SW 1271 (cell line): ENCODE data around the gene WDR4.
"Not testable (repeated sequence)": the region's sequence is repeated elsewhere in the genome, so short reads cannot be mapped to it uniquely, and the experiment has no call there.

ENCODE experiments used
- DNase-seq, 2 experiments: peaks; one replicate each; lab custom pipeline; 2025; lab: John Stamatoyannopoulos, UW

The WDR4 gene, protein sequence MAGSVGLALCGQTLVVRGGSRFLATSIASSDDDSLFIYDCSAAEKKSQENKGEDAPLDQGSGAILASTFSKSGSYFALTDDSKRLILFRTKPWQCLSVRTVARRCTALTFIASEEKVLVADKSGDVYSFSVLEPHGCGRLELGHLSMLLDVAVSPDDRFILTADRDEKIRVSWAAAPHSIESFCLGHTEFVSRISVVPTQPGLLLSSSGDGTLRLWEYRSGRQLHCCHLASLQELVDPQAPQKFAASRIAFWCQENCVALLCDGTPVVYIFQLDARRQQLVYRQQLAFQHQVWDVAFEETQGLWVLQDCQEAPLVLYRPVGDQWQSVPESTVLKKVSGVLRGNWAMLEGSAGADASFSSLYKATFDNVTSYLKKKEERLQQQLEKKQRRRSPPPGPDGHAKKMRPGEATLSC

DNA sequence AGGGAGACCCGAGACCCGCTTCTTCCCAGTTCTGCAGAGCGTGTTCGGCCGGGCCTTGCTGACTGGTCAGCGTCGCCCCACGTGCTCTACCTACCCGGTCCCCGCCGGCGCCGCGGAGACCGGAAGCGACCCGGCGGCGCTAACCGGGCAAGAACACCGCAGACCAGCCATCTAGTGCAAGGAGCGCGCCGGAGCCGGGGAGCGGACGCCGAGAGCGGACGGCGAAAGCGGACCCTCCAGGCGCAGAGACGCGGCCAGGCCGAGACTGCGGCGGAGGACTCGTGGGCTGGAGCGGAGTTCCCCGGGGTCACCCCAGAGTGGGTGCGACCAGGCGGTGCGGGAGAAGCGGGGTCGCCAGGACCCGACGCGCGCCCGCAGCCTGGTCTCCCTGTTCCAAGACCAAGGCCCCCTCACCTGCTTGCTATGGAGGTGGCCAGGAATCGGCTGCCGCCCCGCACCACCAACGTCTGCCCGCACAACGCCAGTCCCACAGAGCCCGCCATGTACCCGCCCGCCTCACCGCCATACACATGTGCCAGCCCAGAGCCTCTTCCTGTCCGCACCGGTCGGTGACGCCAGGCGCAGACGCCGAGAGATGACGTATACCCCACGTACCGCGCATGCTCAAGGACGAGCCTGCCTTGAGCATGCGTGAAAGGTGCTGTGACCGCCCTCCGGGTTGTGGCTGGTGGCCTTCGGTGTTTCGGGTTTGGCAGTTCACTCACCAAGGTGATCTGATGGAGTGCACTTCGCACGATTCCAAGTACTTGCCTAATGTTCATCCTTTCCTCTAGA lies at the start of gene WDR4:
WDR4 (minus strand) TSS at position 547 of the 795 bp plus-strand sequence; CDS start at position 503, 44 bp downstream.
- DNase-seq = peak; percentile 47 to 87

- DNase-seq = not testable (repeated sequence)
These were observed 48.3 kb upstream of the WDR4 start for GRCh38 chr21:42927474-42928200.

- no peak for DNase-seq
These were observed 46.0 kb upstream of the WDR4 start, which contains the start of gene ERVH48-1 for GRCh38 chr21:42925114-42925926. ERVH48-1 (minus strand) TSS chr21:42925630; CDS start chr21:42919006, 6,624 bp downstream.

DNA sequence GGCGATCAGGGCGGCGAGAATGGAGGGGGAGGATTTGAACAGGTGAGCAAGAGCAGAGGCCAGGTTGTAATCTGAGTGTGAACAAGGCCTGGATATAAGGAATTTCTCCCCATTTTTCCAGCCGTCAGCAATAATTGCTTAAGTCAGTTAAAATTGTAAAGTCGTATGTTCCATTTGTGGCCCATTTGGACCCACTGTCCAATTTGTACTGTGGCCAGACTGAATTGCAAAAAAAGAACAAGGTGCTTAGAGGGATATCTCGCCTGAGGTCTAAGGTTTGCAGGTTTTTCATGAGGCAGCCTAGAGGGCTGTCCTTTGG lies 45.1 kb upstream of the WDR4 start:
- DNase-seq = no peak

GRCh38 chr21:42923553-42924432 lies 44.5 kb upstream of the WDR4 start:
- DNase-seq = peak in 1 of 2 experiments; percentile 42

- DNase-seq = no peak
These were observed 43.6 kb upstream of the WDR4 start for GRCh38 chr21:42922918-42923317.

DNA sequence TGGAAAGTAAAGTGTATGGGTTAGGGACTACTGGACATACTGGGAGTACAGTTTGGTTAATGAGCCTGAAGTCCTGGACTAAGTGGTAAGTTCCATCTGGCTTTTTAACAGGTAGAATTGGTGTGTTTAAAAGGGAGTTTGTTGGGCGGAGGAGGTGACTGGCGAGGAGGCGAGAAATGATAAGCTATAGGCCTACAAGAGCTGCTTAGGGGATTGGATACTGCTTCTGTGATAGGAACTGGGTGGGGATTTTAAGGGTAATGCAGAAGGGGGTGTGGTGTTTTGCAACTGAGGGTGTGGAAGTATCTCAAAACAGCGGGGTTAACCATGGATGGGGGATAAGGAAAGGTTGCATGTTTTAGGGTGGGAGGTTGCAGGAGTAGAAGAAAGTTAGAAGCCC lies 42.6 kb upstream of the WDR4 start:
- DNase-seq = no peak

DNA sequence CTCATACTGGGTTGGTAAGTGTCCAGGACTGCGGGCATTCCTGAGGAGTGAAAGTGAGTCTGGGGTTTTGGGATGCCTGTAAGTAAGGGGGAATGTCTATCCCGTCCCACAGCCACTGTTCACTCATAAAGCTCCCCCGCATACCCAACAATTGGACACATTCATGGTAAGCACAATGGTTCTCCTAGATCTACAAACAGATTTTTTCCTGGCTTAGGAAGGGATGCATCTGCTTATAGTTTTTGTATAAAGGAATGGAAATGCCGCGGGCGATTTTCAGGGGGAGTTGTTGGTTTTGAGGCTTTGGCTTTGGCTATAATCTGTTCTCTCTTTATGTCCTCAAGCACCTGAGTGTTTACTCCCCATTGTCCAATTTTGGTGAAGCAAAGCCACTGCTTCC lies 39.0 kb upstream of the WDR4 start:
- DNase-seq = no peak

GRCh38 chr21:42913476-42913875 lies 34.1 kb upstream of the WDR4 start:
- DNase-seq = no peak

GRCh38 chr21:42911920-42912319 lies 32.6 kb upstream of the WDR4 start:
- not testable (repeated sequence) for DNase-seq

DNA sequence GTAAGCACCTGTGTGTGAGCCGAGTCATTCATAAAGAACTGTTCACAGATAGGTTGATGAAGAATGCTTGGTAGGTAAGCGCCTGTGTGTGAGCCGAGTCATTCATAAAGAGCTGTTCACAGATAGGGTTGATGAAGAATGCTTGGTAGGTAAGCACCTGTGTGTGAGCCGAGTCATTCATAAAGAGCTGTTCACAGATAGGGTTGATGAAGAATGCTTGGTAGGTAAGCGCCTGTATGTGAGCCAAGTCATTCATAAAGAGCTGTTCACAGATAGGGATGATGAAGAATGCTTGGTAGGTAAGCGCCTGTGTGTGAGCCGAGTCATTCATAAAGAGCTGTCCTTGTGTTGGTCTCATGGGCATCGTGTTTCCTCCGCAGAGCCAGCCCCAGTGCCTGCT lies 29.1 kb upstream of the WDR4 start:
- DNase-seq = not testable (repeated sequence)

DNA sequence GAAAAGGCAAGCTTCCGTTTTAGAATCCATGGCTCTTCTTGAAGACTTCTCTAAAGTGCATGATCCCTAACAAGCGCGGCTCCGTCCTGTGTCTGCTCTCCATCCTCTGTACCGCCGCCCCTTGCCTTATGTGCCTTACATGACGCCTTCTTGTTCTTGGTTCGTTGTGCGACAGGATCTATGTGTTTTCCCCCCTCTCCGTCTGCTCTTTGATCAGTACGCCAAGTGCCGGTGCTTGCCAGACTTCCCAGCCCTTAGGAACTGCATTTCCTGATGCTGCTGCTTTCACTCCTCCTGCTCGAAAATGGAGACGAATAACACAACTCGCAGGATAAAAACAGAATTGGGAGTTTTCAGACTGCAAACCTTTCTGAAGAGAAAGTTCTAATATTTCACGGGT lies 26.9 kb upstream of the WDR4 start:
- no peak for DNase-seq

GRCh38 chr21:42905195-42905594 lies 25.9 kb upstream of the WDR4 start:
- no peak for DNase-seq

- DNase-seq = no peak
These were observed 24.5 kb upstream of the WDR4 start for GRCh38 chr21:42903817-42904216.

- DNase-seq = no peak
These were observed 21.1 kb upstream of the WDR4 start for GRCh38 chr21:42900446-42900845.

DNA sequence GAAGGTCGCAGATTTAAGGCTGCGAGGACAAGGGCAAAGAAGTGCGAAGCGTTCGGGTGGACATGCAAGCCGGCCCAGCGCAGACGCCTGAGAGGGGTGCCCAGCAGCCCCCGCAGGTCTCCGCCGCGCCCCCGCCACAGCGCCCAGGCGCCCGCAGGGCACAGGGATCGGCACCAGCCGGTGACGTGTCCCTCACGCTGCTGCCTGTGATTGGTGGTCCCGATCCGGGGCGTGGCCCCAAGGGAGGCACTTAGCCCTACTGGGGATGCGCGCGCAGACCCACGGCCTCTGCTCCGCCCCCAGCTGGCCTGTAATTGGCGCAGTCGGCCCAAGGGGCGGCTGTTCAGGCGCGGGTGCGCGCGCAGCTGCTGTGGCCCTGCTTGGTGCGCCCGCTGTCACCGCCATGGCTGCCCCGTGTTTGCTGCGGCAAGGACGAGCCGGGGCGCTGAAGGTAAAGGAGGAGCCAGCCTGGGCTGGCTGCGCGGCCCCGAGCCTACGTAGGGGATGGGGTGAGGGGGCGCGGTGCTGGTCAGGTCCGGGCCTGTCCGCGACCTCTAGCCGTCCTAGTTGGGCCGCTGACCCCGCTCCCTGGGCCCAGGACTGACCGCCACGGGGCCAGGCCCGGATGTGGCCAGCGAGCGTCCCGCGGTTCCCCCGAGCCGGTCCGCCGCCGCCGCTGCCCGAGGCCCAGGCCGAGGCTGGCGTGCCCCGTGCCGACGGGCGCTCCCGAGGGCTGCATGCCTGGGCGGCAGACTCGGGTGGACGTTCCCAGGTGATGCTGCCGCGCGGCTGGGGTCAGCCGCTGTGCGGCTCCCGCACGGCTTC lies 13.8 kb upstream of the WDR4 start, which contains the start of gene NDUFV3:
NDUFV3 (plus strand) TSS at position 379 of the 825 bp plus-strand sequence; CDS start at position 404, 25 bp downstream.
- peak; percentile 90 to 91 for DNase-seq

- DNase-seq = no peak
These were observed 13.2 kb upstream of the WDR4 start for GRCh38 chr21:42892582-42892930.

DNA sequence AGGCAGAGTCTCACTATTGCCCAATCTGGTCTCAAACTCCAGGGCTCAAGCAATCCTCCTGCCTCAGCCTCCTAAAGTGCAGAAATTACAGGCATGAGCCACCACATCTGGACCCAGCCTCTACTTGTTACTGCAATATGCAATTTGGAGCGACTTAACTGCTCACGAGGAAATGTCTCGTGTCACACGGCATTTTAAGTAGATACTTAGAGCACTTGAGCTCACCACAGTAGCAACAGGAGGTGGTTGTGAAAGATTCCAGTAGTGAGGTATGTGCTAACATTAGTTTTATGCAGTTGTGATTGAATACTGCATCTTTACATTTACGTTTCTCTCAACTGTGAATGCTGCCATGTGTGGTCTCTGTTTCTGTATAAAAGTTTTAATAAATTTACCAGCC lies 8.0 kb upstream of the WDR4 start:
- DNase-seq = no peak

GRCh38 chr21:42883921-42884320 lies 4.6 kb upstream of the WDR4 start:
- DNase-seq = no peak

DNA sequence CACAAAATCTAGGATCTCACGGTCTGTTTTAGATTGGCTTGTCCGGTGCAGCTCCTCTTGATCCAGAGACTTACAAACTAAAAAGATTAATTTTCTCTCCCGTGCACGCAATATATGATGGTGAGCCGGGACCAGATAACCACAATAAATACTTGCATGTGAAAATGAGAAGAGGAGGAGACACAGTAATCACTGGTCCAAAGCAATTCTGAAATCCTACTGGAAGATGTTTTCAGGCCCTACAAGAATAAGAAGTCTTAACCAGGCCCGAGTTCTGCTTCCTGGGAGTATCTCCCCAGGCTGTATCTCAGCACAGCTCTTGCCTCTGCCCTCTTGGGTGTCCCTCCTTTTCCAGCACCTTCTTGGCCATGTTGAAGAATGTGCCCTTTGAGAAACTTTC lies 1.0 kb upstream of the WDR4 start:
- no peak for DNase-seq
